Chondrocyte (in vitro differentiated cells): Measurements from ENCODE around the gene ZNF385A. TPM values are rescaled to one million over a fixed set of nuclear protein-coding genes. Genes with fewer than 3 reads are reported as not detected.

Experiments used
- DNase-seq: peaks from one replicate; pipeline ENCODE4 v3.0.0; 2021; ENCODE audit warnings: mixed read lengths, low spot score
- H3K27ac Mint-ChIP-seq: one replicate; pipeline ENCODE4 v1.8.0; 2021; ENCODE audit warnings: mild to moderate bottlenecking, moderate library complexity, mixed read lengths; ENCODE audit not compliant: unreplicated experiment
- H3K27me3 Mint-ChIP-seq: 2 replicates; pipeline ENCODE4 v1.8.0; 2021; ENCODE audit warnings: low read depth, mixed read lengths
- H3K36me3 Mint-ChIP-seq: 2 replicates; pipeline ENCODE4 v1.8.0; 2021; ENCODE audit warnings: low read depth, mixed read lengths
- H3K4me1 Mint-ChIP-seq: 2 replicates; pipeline ENCODE4 v1.8.0; 2021; ENCODE audit warnings: low read depth, mild to moderate bottlenecking, mixed read lengths
- H3K4me3 Mint-ChIP-seq: one replicate; pipeline ENCODE4 v1.8.0; 2021; ENCODE audit warnings: mild to moderate bottlenecking, moderate library complexity, mixed read lengths; ENCODE audit not compliant: unreplicated experiment
- H3K9me3 Mint-ChIP-seq: 2 replicates; pipeline ENCODE4 v1.8.0; 2021; ENCODE audit warnings: low read depth, mixed read lengths
- CTCF ChIP-seq: fragments of 200-600 bp; sonication (generic); IDR thresholded peaks from 2 replicates; pipeline ENCODE4 v1.5.0; 2021; ENCODE audit warnings: antibody characterized with exemption, mild to moderate bottlenecking, moderate library complexity
- total RNA-seq: library from RNA; stranded (reverse); gene quantifications from 3 replicates; pipeline ENCODE4 v1.2.1, GENCODE V29; 2021

ZNF385A gene
- total RNA-seq, 1 donor from 2014 or later = 6.8 TPM

GRCh38 chr12:54429014-54429471 lies 44.5 kb upstream of the ZNF385A start:
- Mint-ChIP-seq H3K9me3 (no peaks in the 10 kb centered on the region), H3K4me1 (peaks cover 13% of the 10 kb centered on the region), H3K27ac (no peak overlapping the region), H3K36me3 (peaks cover 1% of the 10 kb centered on the region), H3K27me3 (peaks cover 14% of the 10 kb centered on the region), H3K4me3 (no peak overlapping the region)
- no peak for DNase-seq
- no peak for TF ChIP-seq CTCF

DNA sequence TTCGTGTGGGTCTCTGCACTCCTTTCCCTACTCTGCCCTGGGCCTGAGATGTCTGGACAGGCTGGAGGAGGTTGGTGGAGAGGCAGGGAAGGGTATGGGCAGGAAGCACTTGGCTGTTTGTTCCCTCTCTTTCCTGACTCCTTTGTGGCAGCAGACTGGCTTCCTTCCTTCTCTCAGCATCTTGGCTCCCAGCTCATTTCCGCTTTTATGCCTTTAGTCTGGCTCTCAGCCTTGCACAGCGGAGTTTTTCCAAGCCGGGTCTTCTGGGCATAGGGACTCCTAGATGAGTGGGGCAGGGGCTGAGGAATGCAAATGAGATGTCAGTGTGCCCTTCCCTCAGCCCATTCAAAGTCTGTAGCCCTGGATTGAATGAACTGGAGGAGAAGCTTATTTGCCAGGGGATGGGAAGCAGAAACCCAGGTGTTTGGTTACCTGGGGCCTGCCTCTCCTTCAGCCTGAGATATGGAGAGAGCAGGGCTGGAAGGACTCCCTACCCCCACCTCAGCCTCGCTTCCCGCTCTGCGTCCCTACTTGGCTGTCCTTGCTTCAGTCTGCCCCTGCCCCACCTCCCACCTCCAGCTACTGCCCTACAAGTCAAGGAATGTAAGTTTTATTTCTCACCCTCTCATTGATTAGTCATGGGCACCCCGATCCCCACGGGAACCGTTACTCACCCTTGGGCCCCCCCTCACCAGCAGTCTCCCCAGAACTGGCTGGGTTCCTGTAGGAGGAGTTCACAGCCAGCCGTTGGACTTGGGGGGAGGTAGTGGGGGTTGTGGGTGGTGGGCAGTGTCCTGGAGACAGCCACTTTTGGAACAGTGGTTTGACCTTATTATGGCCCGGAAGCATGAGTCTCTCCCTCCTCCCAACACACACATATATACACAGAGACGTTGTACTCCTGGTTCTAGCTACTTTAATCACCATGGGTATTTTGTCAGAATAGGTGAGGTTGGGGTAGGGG lies 43.8 kb upstream of the ZNF385A start:
- H3K9me3 Mint-ChIP-seq = no peaks in the 10 kb centered on the region
- DNase-seq = no peak
- peaks cover 1% of the 10 kb centered on the region for H3K36me3 Mint-ChIP-seq
- H3K27me3 Mint-ChIP-seq = peaks cover 14% of the 10 kb centered on the region
- no peak overlapping the region for H3K4me3 Mint-ChIP-seq
- no peak for TF ChIP-seq CTCF
- H3K4me1 Mint-ChIP-seq = peaks cover 14% of the 10 kb centered on the region
- no peak overlapping the region for H3K27ac Mint-ChIP-seq

- DNase-seq = no peak
- H3K27ac Mint-ChIP-seq = no peak overlapping the region
- H3K9me3 Mint-ChIP-seq = no peaks in the 10 kb centered on the region
- H3K27me3 Mint-ChIP-seq = peaks cover 14% of the 10 kb centered on the region
- peaks cover 1% of the 10 kb centered on the region for H3K36me3 Mint-ChIP-seq
- H3K4me1 Mint-ChIP-seq = peaks cover 16% of the 10 kb centered on the region
- no peak overlapping the region for H3K4me3 Mint-ChIP-seq
- TF ChIP-seq CTCF = no peak
Measured at GRCh38 chr12:54427106-54427505, 42.6 kb upstream of the ZNF385A start.

GRCh38 chr12:54426690-54427089 lies 42.2 kb upstream of the ZNF385A start:
- H3K36me3 Mint-ChIP-seq = peaks cover 1% of the 10 kb centered on the region
- no peak for TF ChIP-seq CTCF
- no peak for DNase-seq

GRCh38 chr12:54425702-54426101 lies 41.2 kb upstream of the ZNF385A start:
- H3K4me3 Mint-ChIP-seq = no peak overlapping the region
- H3K36me3 Mint-ChIP-seq = peaks cover 1% of the 10 kb centered on the region
- no peak for DNase-seq
- no peaks in the 10 kb centered on the region for H3K9me3 Mint-ChIP-seq
- peaks cover 13% of the 10 kb centered on the region for H3K27me3 Mint-ChIP-seq
- TF ChIP-seq CTCF = no peak
- no peak overlapping the region for H3K27ac Mint-ChIP-seq
- H3K4me1 Mint-ChIP-seq = peaks cover 20% of the 10 kb centered on the region

More at GRCh38 chr12:54426690-54427089, 42.2 kb upstream of the ZNF385A start:
- Mint-ChIP-seq H3K9me3 (no peaks in the 10 kb centered on the region), H3K4me3 (no peak overlapping the region), H3K27me3 (peaks cover 14% of the 10 kb centered on the region), H3K27ac (no peak overlapping the region), H3K4me1 (peaks cover 13% of the 10 kb centered on the region)
